Mesenchymal stem cell (in vitro differentiated cells and primary cell): Measurements from ENCODE around the gene GRAMD2A.

Source experiments
- DNase-seq: peaks from one replicate; pipeline ENCODE4 v3.0.0-alpha.2; 2013
- H2AFZ ChIP-seq: one replicate; pipeline ENCODE4 v1.6.1; 2013; ENCODE audit warnings: low read depth, mild to moderate bottlenecking, control low read depth, inconsistent platforms, low read length, moderate library complexity
- H2AK5ac ChIP-seq: 2 replicates; pipeline ENCODE4 v1.6.1; 2013; ENCODE audit warnings: low read length, moderate library complexity, mild to moderate bottlenecking, inconsistent platforms; ENCODE audit not compliant: severe bottlenecking
- H2BK120ac ChIP-seq: one replicate; pipeline ENCODE4 v1.6.1; 2013; ENCODE audit warnings: low read depth, mild to moderate bottlenecking, inconsistent platforms, low read length, moderate library complexity
- H2BK12ac ChIP-seq, 2 experiments: one replicate each; pipeline ENCODE4 v1.6.1; 2013; ENCODE audit warnings: inconsistent platforms in 2 of 2, low read length in 2 of 2, mild to moderate bottlenecking in 2 of 2, moderate library complexity in 2 of 2, control low read depth in 1 of 2
- H2BK15ac ChIP-seq: one replicate; pipeline ENCODE4 v1.6.1; 2013; ENCODE audit warnings: mild to moderate bottlenecking, low read depth, inconsistent platforms; ENCODE audit not compliant: poor library complexity, severe bottlenecking
- H2BK5ac ChIP-seq: 2 replicates; pipeline ENCODE4 v1.6.1; 2013; ENCODE audit warnings: low read depth, mild to moderate bottlenecking, low read length, control low read depth, inconsistent platforms; ENCODE audit not compliant: poor library complexity, severe bottlenecking
- H3K14ac ChIP-seq, 2 experiments: one replicate each; pipeline ENCODE4 v1.6.1; 2013; ENCODE audit warnings: inconsistent platforms in 2 of 2, low read length in 2 of 2, control low read depth in 1 of 2, mild to moderate bottlenecking in 1 of 2, moderate library complexity in 1 of 2
- H3K18ac ChIP-seq, 2 experiments: one replicate each; pipeline ENCODE4 v1.6.1; 2013; ENCODE audit warnings: inconsistent platforms in 2 of 2, low read length in 2 of 2, control low read depth in 1 of 2, low read depth in 1 of 2, mild to moderate bottlenecking in 1 of 2
- H3K23ac ChIP-seq, 2 experiments: one replicate each; pipeline ENCODE4 v1.6.1; 2013; ENCODE audit warnings: inconsistent platforms in 2 of 2, low read length in 2 of 2, mild to moderate bottlenecking in 2 of 2, moderate library complexity in 2 of 2, control low read depth in 1 of 2
- H3K27ac ChIP-seq: 2 replicates; pipeline ENCODE4 v1.5.1; 2013; ENCODE audit warnings: mild to moderate bottlenecking, moderate library complexity, low read length, control low read depth, inconsistent platforms; ENCODE audit not compliant: poor library complexity, severe bottlenecking
- H3K27me3 ChIP-seq, 2 experiments: 2 replicates each; pipeline versions ENCODE4 v1.6.1 to v1.7.0; 2013; ENCODE audit warnings: low read length in 2 of 2, mild to moderate bottlenecking in 2 of 2, moderate library complexity in 2 of 2, control low read depth in 1 of 2, inconsistent platforms in 1 of 2; ENCODE audit not compliant: control insufficient read depth in 1 of 2, insufficient read depth in 1 of 2
- H3K36me3 ChIP-seq, 2 experiments: 2 replicates each; pipeline versions ENCODE4 v1.6.1 to v1.7.0; 2013; ENCODE audit warnings: low read length in 2 of 2, control low read depth in 1 of 2, inconsistent platforms in 1 of 2, low read depth in 1 of 2, mild to moderate bottlenecking in 1 of 2; ENCODE audit not compliant: insufficient read depth in 2 of 2, control insufficient read depth in 1 of 2
- H3K4ac ChIP-seq, 2 experiments: one replicate each; pipeline ENCODE4 v1.6.1; 2013; ENCODE audit warnings: inconsistent platforms in 2 of 2, low read length in 2 of 2, mild to moderate bottlenecking in 2 of 2, moderate library complexity in 2 of 2, control low read depth in 1 of 2, low read depth in 1 of 2
- H3K4me1 ChIP-seq: 2 replicates; pipeline ENCODE4 v1.6.1; 2013; ENCODE audit warnings: low read depth, low read length, control low read depth; ENCODE audit not compliant: control insufficient read depth, insufficient read depth
- H3K4me2 ChIP-seq: 2 replicates; pipeline ENCODE4 v1.6.1; 2013; ENCODE audit warnings: low read length, mild to moderate bottlenecking, inconsistent platforms; ENCODE audit not compliant: poor library complexity, severe bottlenecking
- H3K4me3 ChIP-seq, 2 experiments: 2 replicates each; pipeline versions ENCODE4 v1.5.1 to v1.7.0; 2013; ENCODE audit warnings: low read length in 2 of 2, mild to moderate bottlenecking in 2 of 2, control low read depth in 1 of 2, low read depth in 1 of 2; ENCODE audit not compliant: insufficient read depth in 1 of 2
- H3K79me1 ChIP-seq: replicated peaks from 2 replicates; pipeline ENCODE4 v1.6.1; 2013; ENCODE audit warnings: mild to moderate bottlenecking, control low read depth, low read length, inconsistent platforms; ENCODE audit not compliant: poor library complexity, severe bottlenecking
- H3K9ac ChIP-seq: 2 replicates; pipeline ENCODE4 v1.7.0; 2013; ENCODE audit warnings: mild to moderate bottlenecking, low read length, moderate library complexity
- H3K9me3 ChIP-seq: 2 replicates; pipeline ENCODE4 v1.7.0; 2013; ENCODE audit warnings: mild to moderate bottlenecking, low read length; ENCODE audit not compliant: control insufficient read depth
- H4K8ac ChIP-seq: one replicate; pipeline ENCODE4 v1.6.1; 2013; ENCODE audit warnings: inconsistent platforms, mild to moderate bottlenecking, low read length, moderate library complexity
- H4K91ac ChIP-seq: one replicate; pipeline ENCODE4 v1.6.1; 2013; ENCODE audit warnings: mild to moderate bottlenecking, low read length, inconsistent platforms
- WGBS: methylation state at CpG from one replicate; pipeline ENCODE4 v1.1.7; 2013; ENCODE audit warnings: mixed read lengths; 5-methylcytosine and 5-hydroxymethylcytosine counted together

Gene GRAMD2A

DNA sequence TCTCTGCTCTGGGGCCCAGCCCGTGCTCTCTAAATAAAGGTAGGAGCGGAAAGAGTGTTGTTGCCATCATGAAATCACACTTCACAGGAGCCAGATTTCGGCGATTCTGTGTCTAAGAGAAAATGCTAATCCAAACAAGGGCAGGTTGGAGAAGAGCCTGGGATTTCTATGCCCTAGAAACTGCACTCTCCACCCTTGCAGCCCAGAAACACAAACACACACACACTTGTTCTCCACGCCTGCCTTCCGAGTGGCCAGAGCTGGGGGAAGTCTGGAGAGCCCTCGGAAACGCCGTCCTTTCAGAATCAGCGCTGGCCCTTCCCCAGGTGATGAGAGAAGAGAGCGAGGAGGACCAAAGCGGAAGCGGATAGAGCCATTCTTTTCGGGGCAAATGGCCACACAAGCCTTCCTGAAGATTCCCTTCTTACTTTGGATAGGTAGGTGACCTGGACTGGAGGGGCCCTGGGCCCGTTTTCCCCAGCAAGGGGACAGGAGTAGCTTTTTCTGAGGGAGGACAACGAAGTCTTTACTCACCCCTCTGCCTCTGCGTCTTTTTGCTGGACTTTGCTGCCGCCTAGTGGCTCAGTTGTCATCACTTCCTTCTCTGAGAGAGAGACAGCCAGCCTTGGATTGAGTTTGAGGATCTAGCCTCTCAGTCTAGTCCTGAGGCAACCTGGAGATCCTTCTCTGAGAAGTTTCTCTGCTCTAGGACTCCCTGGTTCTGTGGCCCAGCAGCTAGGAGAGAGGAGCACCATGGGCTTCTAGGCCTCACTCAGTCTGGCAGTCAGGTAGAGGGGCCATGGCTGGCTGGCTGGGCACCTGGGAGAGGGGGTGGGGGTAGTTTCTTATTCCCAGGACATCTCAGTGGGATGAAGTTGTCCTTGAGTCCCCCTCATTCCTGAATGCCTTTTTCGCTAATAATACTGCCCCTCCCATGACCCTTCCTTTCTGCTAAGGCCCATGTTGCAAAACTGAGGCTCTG lies 41.7 kb downstream of the GRAMD2A start:
- Histone ChIP-seq H2BK15ac (no peak overlapping the region), H2BK12ac (peak overlapping the region in 1 of 2 experiments; percentile 23), H3K36me3 (no peaks in the 10 kb centered on the region), H2BK5ac (peak overlapping the region; percentile 83), H3K23ac (no peak overlapping the region), H3K9ac (peak overlapping the region; percentile 76), H4K8ac (no peak overlapping the region), H2AK5ac (peak overlapping the region; percentile 63), H3K9me3 (no peaks in the 10 kb centered on the region), H2BK120ac (no peak overlapping the region), H3K4me1 (peaks cover 16% of the 10 kb centered on the region), H3K4me2 (peak overlapping the region; percentile 2), H3K79me1 (peaks cover 2% of the 10 kb centered on the region), H3K27ac (peak overlapping the region; percentile 60), H3K18ac (no peak overlapping the region), H3K27me3 (peaks cover 0 to 8% of the 10 kb centered on the region in 2 experiments), H4K91ac (no peak overlapping the region), H3K4me3 (peak overlapping the region; percentile 18 to 84), H2AFZ (no peak overlapping the region), H3K4ac (no peak overlapping the region), H3K14ac (no peak overlapping the region)
- WGBS = 45% methylated on average over 19 of the region's 19 CpGs
- peak; percentile 81 for DNase-seq

DNA sequence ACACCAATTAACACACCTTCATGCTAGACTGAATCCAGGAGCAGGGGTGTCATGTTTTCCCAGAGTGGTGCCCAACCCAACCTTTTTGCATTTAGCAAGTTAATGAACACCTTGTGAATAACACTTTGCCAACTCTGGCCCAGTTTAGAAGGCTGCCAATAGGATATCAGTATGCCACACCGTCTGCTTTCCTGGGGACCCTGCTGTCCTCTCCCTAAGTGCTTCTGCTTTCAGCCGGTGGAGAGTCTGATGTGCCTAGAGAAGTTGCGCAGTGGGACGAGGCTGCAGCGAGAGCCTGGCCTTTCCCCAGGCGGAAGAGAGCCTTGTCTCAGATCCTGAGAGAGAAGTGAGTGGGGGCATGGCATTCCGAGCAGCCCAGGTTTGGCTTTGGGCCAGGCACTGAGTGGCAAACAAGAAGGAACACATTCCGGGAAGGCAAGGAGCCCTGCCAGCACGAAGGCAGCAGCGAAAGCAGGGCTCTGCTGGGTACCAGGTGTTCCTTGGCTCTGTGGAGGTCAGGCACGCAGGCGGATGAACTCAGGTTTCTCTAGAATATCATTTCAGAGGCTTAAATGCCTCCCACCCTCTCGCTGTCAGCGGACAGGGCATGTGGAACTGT lies 42.5 kb downstream of the GRAMD2A start:
- Histone ChIP-seq H3K9ac (peak overlapping the region; percentile 76), H2AK5ac (no peak overlapping the region), H3K14ac (no peak overlapping the region), H2BK5ac (peak overlapping the region; percentile 83), H3K79me1 (peaks cover 2% of the 10 kb centered on the region), H3K27ac (peak overlapping the region; percentile 60), H4K91ac (no peak overlapping the region), H4K8ac (no peak overlapping the region), H2AFZ (no peak overlapping the region), H2BK120ac (no peak overlapping the region), H2BK12ac (no peak overlapping the region), H3K4me3 (peak overlapping the region in 1 of 2 experiments; percentile 84), H3K27me3 (peaks cover 0 to 8% of the 10 kb centered on the region in 2 experiments), H3K18ac (no peak overlapping the region), H3K4me1 (peaks cover 16% of the 10 kb centered on the region), H3K23ac (no peak overlapping the region), H3K9me3 (no peaks in the 10 kb centered on the region), H3K4me2 (peak overlapping the region; percentile 2), H3K36me3 (no peaks in the 10 kb centered on the region), H3K4ac (no peak overlapping the region), H2BK15ac (no peak overlapping the region)
- 81% methylated on average over 14 of the region's 14 CpGs for WGBS
- DNase-seq = peak; percentile 11

GRCh38 chr15:72154316-72154715 lies 43.3 kb downstream of the GRAMD2A start:
- Histone ChIP-seq H2BK120ac (no peak overlapping the region), H3K4ac (no peak overlapping the region), H3K79me1 (peaks cover 2% of the 10 kb centered on the region), H3K23ac (no peak overlapping the region), H2BK12ac (no peak overlapping the region), H3K4me1 (peaks cover 16% of the 10 kb centered on the region), H3K4me3 (no peak overlapping the region), H4K91ac (no peak overlapping the region), H2AFZ (no peak overlapping the region), H3K4me2 (no peak overlapping the region), H3K36me3 (no peaks in the 10 kb centered on the region), H3K14ac (no peak overlapping the region), H2BK15ac (no peak overlapping the region), H2BK5ac (no peak overlapping the region), H3K9me3 (no peaks in the 10 kb centered on the region), H3K9ac (no peak overlapping the region), H2AK5ac (peak overlapping the region; percentile 60), H3K27me3 (peaks cover 0 to 8% of the 10 kb centered on the region in 2 experiments), H3K27ac (peak overlapping the region; percentile 1), H3K18ac (no peak overlapping the region), H4K8ac (no peak overlapping the region)
- DNase-seq = no peak
- WGBS = 95% methylated on average over 7 of the region's 7 CpGs
